ENCODE data around the gene C1QTNF4.

The C1QTNF4 gene

GRCh38 chr11:47606731-47607130 lies 12.5 kb upstream of the C1QTNF4 start:
- Mint-ChIP-seq H3K36me3 (no peaks in the 10 kb centered on the region), H3K4me3 (no peak overlapping the region), H3K27ac (no peak overlapping the region), H3K27me3 (no peaks in the 10 kb centered on the region), H3K9me3 (no peaks in the 10 kb centered on the region), H3K4me1 (no peaks in the 10 kb centered on the region)

GRCh38 chr11:47605921-47606320 lies 11.7 kb upstream of the C1QTNF4 start:
- H3K36me3 Mint-ChIP-seq = no peaks in the 10 kb centered on the region
- H3K4me3 Mint-ChIP-seq = no peak overlapping the region
- H3K4me1 Mint-ChIP-seq = no peaks in the 10 kb centered on the region
- H3K9me3 Mint-ChIP-seq = no peaks in the 10 kb centered on the region
- H3K27me3 Mint-ChIP-seq = no peaks in the 10 kb centered on the region
- H3K27ac Mint-ChIP-seq = no peak overlapping the region

GRCh38 chr11:47603295-47603694 lies 9.1 kb upstream of the C1QTNF4 start:
- Mint-ChIP-seq H3K9me3 (no peaks in the 10 kb centered on the region), H3K4me3 (no peak overlapping the region), H3K4me1 (no peaks in the 10 kb centered on the region), H3K36me3 (no peaks in the 10 kb centered on the region), H3K27ac (no peak overlapping the region), H3K27me3 (no peaks in the 10 kb centered on the region)

- no peaks in the 10 kb centered on the region for H3K9me3 Mint-ChIP-seq
- H3K27ac Mint-ChIP-seq = no peak overlapping the region
- no peaks in the 10 kb centered on the region for H3K4me1 Mint-ChIP-seq
- H3K4me3 Mint-ChIP-seq = no peak overlapping the region
- peaks cover 6% of the 10 kb centered on the region for H3K27me3 Mint-ChIP-seq
- H3K36me3 Mint-ChIP-seq = no peaks in the 10 kb centered on the region
Measured at GRCh38 chr11:47599902-47600301, 5.7 kb upstream of the C1QTNF4 start.

- Mint-ChIP-seq H3K4me1 (peaks cover 4% of the 10 kb centered on the region), H3K27ac (no peak overlapping the region), H3K4me3 (no peak overlapping the region), H3K27me3 (peaks cover 22% of the 10 kb centered on the region), H3K36me3 (no peaks in the 10 kb centered on the region), H3K9me3 (no peaks in the 10 kb centered on the region)
Measured at GRCh38 chr11:47595967-47596366, 1.8 kb upstream of the C1QTNF4 start.

- no peak overlapping the region for H3K4me3 Mint-ChIP-seq
- no peaks in the 10 kb centered on the region for H3K9me3 Mint-ChIP-seq
- peaks cover 4% of the 10 kb centered on the region for H3K4me1 Mint-ChIP-seq
- H3K27ac Mint-ChIP-seq = no peak overlapping the region
- H3K36me3 Mint-ChIP-seq = no peaks in the 10 kb centered on the region
- H3K27me3 Mint-ChIP-seq = peaks cover 22% of the 10 kb centered on the region
Measured at GRCh38 chr11:47595029-47595428, 818 bp upstream of the C1QTNF4 start.

- Mint-ChIP-seq H3K27me3 (peaks cover 22% of the 10 kb centered on the region), H3K9me3 (no peaks in the 10 kb centered on the region), H3K4me3 (peak overlapping the region; percentile 3), H3K4me1 (peaks cover 4% of the 10 kb centered on the region), H3K36me3 (no peaks in the 10 kb centered on the region), H3K27ac (no peak overlapping the region)
Measured at GRCh38 chr11:47593492-47593933, 698 bp downstream of the C1QTNF4 start.

- Mint-ChIP-seq H3K27me3 (peaks cover 22% of the 10 kb centered on the region), H3K36me3 (no peaks in the 10 kb centered on the region), H3K9me3 (no peaks in the 10 kb centered on the region), H3K4me1 (peaks cover 4% of the 10 kb centered on the region), H3K4me3 (no peak overlapping the region), H3K27ac (no peak overlapping the region)
Measured at GRCh38 chr11:47592970-47593369, 1.2 kb downstream of the C1QTNF4 start.

GRCh38 chr11:47592251-47592650 lies 2.0 kb downstream of the C1QTNF4 start:
- Mint-ChIP-seq H3K27me3 (peaks cover 22% of the 10 kb centered on the region), H3K9me3 (no peaks in the 10 kb centered on the region), H3K4me3 (no peak overlapping the region), H3K27ac (no peak overlapping the region), H3K36me3 (no peaks in the 10 kb centered on the region), H3K4me1 (peaks cover 4% of the 10 kb centered on the region)

GRCh38 chr11:47591764-47592163 lies 2.4 kb downstream of the C1QTNF4 start:
- Mint-ChIP-seq H3K27ac (no peak overlapping the region), H3K9me3 (no peaks in the 10 kb centered on the region), H3K27me3 (peaks cover 22% of the 10 kb centered on the region), H3K4me1 (peaks cover 4% of the 10 kb centered on the region), H3K36me3 (no peaks in the 10 kb centered on the region), H3K4me3 (no peak overlapping the region)

GRCh38 chr11:47589977-47590861 lies 4.0 kb downstream of the C1QTNF4 start:
- no peak overlapping the region for H3K4me3 Mint-ChIP-seq
- H3K9me3 Mint-ChIP-seq = no peaks in the 10 kb centered on the region
- H3K27me3 Mint-ChIP-seq = peaks cover 16% of the 10 kb centered on the region
- no peaks in the 10 kb centered on the region for H3K36me3 Mint-ChIP-seq
- H3K4me1 Mint-ChIP-seq = peaks cover 4% of the 10 kb centered on the region
- H3K27ac Mint-ChIP-seq = no peak overlapping the region

- Mint-ChIP-seq H3K27ac (no peak overlapping the region), H3K27me3 (peaks cover 14% of the 10 kb centered on the region), H3K4me1 (peaks cover 4% of the 10 kb centered on the region), H3K4me3 (no peak overlapping the region), H3K36me3 (no peaks in the 10 kb centered on the region), H3K9me3 (no peaks in the 10 kb centered on the region)
Measured at GRCh38 chr11:47589584-47589976, 4.6 kb downstream of the C1QTNF4 start.

GRCh38 chr11:47589118-47589517 lies 5.1 kb downstream of the C1QTNF4 start:
- Mint-ChIP-seq H3K36me3 (peaks cover 3% of the 10 kb centered on the region), H3K27me3 (peaks cover 10% of the 10 kb centered on the region), H3K27ac (no peak overlapping the region), H3K9me3 (no peaks in the 10 kb centered on the region), H3K4me1 (peaks cover 4% of the 10 kb centered on the region), H3K4me3 (no peak overlapping the region)

GRCh38 chr11:47587723-47588326 lies 6.4 kb downstream of the C1QTNF4 start:
- H3K4me3 Mint-ChIP-seq = no peak overlapping the region
- peaks cover 7% of the 10 kb centered on the region for H3K36me3 Mint-ChIP-seq
- no peaks in the 10 kb centered on the region for H3K4me1 Mint-ChIP-seq
- no peak overlapping the region for H3K27ac Mint-ChIP-seq
- H3K9me3 Mint-ChIP-seq = no peaks in the 10 kb centered on the region
- H3K27me3 Mint-ChIP-seq = peaks cover 4% of the 10 kb centered on the region

- H3K36me3 Mint-ChIP-seq = peaks cover 8% of the 10 kb centered on the region
- no peak overlapping the region for H3K4me3 Mint-ChIP-seq
- no peak overlapping the region for H3K27ac Mint-ChIP-seq
- no peaks in the 10 kb centered on the region for H3K9me3 Mint-ChIP-seq
- peaks cover 3% of the 10 kb centered on the region for H3K4me1 Mint-ChIP-seq
- no peaks in the 10 kb centered on the region for H3K27me3 Mint-ChIP-seq
Measured at GRCh38 chr11:47587039-47587716, 7.0 kb downstream of the C1QTNF4 start.

Data from activated naive CD4-positive, alpha-beta T cell treated with anti-CD3 and anti-CD28 coated beads, Interleukin-2, amount 50 U/mL, for 24 hours (primary cell).